Measurements from ENCODE around the gene SFRP5. TPM values are rescaled to one million over a fixed set of nuclear protein-coding genes. Genes with fewer than 3 reads are reported as not detected.

Gene SFRP5
- total and polyA plus RNA-seq, 10 of the 15 experiments (the other 5 are each of a cell fraction or from before 2014, with no cell fraction given): not detected

GRCh38 chr10:97800474-97800873 is 28.7 kb upstream of the SFRP5 start:
- 41% methylated on average over 9 of the region's 9 CpGs for whole genome bisulfite sequencing (ENCODE audit: insufficient coverage, insufficient replicate concordance, low lambda C conversion rate, missing lambda C conversion rate)
- intact Hi-C loops (cut with micrococcal nuclease; ENCODE audit: unreplicated experiment): no loop called here
- no peaks in the 10 kb centered on the region for H3K36me3 ChIP-seq (ENCODE audit: control insufficient read depth in 2 of 2, insufficient read depth in 2 of 2, low read length in 1 of 2)
- no peak for TF ChIP-seq SMAD1 (IDR thresholded peaks at IDR 0.05; ENCODE audit: low read depth, partially characterized antibody)
- no peak for TF ChIP-seq RB1 (IDR thresholded peaks at IDR 0.05; ENCODE audit: borderline replicate concordance)
- TF ChIP-seq KLF5 (IDR thresholded peaks at IDR 0.05; ENCODE audit: partially characterized antibody): no peak
- TF ChIP-seq SMARCA5 (IDR thresholded peaks at IDR 0.05): no peak
- TF ChIP-seq TBL1XR1 (IDR thresholded peaks at IDR 0.05; ENCODE audit: low read depth, low read length): no peak
- TF ChIP-seq CEBPB (IDR thresholded peaks at IDR 0.05; ENCODE audit: borderline replicate concordance in 1 of 2, low read depth in 2 of 2, low read length in 2 of 2): no peak
- no peak for TF ChIP-seq ZBTB11 (CRISPR knock-in tag; IDR thresholded peaks at IDR 0.05)
- TF ChIP-seq, protein P1, sequence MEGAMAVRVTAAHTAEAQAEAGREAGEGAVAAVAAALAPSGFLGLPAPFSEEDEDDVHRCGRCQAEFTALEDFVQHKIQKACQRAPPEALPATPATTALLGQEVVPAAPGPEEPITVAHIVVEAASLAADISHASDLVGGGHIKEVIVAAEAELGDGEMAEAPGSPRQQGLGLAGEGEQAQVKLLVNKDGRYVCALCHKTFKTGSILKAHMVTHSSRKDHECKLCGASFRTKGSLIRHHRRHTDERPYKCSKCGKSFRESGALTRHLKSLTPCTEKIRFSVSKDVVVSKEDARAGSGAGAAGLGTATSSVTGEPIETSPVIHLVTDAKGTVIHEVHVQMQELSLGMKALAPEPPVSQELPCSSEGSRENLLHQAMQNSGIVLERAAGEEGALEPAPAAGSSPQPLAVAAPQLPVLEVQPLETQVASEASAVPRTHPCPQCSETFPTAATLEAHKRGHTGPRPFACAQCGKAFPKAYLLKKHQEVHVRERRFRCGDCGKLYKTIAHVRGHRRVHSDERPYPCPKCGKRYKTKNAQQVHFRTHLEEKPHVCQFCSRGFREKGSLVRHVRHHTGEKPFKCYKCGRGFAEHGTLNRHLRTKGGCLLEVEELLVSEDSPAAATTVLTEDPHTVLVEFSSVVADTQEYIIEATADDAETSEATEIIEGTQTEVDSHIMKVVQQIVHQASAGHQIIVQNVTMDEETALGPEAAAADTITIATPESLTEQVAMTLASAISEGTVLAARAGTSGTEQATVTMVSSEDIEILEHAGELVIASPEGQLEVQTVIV (IDR thresholded peaks at IDR 0.05; ENCODE audit: borderline replicate concordance, partially characterized antibody): no peak
- no peak for TF ChIP-seq ZNF207 (IDR thresholded peaks at IDR 0.05; ENCODE audit: borderline replicate concordance)
- no peak for TF ChIP-seq POU2F2 (IDR thresholded peaks at IDR 0.05; ENCODE audit: borderline replicate concordance, low read depth, low read length)
- H3K9ac ChIP-seq (ENCODE audit: control insufficient read depth, insufficient read depth, low read length): no peak overlapping the region
- no TSS peak for BruUV-seq (replicated peaks)
- H3K4me1 ChIP-seq (ENCODE audit: control insufficient read depth, insufficient read depth, low read length): no peaks in the 10 kb centered on the region
- no peak overlapping the region for H3K4me3 ChIP-seq
- ChIA-PET RAD21 (ENCODE audit: unreplicated experiment) (no interaction called here), POLR2A (no interaction called here), CTCF (no interaction called here), SMC1A (ENCODE audit: uncharacterized antibody, unreplicated experiment) (no interaction called here)
- H4K20me1 ChIP-seq (ENCODE audit: control insufficient read depth, insufficient read depth): no peaks in the 10 kb centered on the region
- no peak for DNase-seq (ENCODE audit: low read depth, low spot score)
- no peaks in the 10 kb centered on the region; a peak in 1 of 4 replicates for H3K27me3 ChIP-seq (replicated peaks in 1 of 2; ENCODE audit: control insufficient read depth in 2 of 2, insufficient read depth in 2 of 2, low read length in 1 of 2)
- H2AFZ ChIP-seq (ENCODE audit: control insufficient read depth, low read depth, low read length): no peak overlapping the region
- H3K79me2 ChIP-seq (ENCODE audit: control insufficient read depth, insufficient read depth, low read length): no peaks in the 10 kb centered on the region
- no peak overlapping the region for H3K27ac ChIP-seq (ENCODE audit: control insufficient read depth, insufficient read depth)
- in situ Hi-C loops (cut with MboI): no loop called here
- no peak for FAIRE-seq
- no peak overlapping the region for H3K4me2 ChIP-seq (ENCODE audit: control insufficient read depth, insufficient read depth)
- H3K9me3 ChIP-seq (replicated peaks; ENCODE audit: control insufficient read depth, insufficient read depth, low read length): no peaks in the 10 kb centered on the region; the same call in 1 of the 3 replicates
- no peak for ATAC-seq
